Measurements from ENCODE around the gene PLCL2.

- TF ChIP-seq CTCF (IDR thresholded peaks at IDR 0.05) (peak; percentile 71), EZH2 (IDR thresholded peaks at IDR 0.05; ENCODE audit: borderline replicate concordance, insufficient read depth, low read depth, low read length, poor library complexity, severe bottlenecking) (no peak)
Measured at GRCh38 chr3:16884084-16884747, 539 bp upstream of the PLCL2 start.

Data from B cell (primary cell).